Body of pancreas (tissue), 4 donors: ENCODE measurements around the gene NDP.

ENCODE experiments used
- POLR2A ChIP-seq, 3 donors: fragments of 450-650 bp; IDR thresholded peaks; one replicate each; pipeline ENCODE4 v1.6.1; 2016; ENCODE audit warnings: antibody characterized with exemption in 3 of 3, mild to moderate bottlenecking in 2 of 3
- TF ChIP-seq, protein P1 (sequence below), 7 experiments: fragments of 450-650 bp in 4 of 7; fragments of 200-600 bp in 3 of 7; sonication (generic) in 3 of 7; IDR thresholded peaks; one replicate each; pipeline ENCODE4 v1.5.1; 2016 to 2019; ENCODE audit warnings: antibody characterized with exemption in 7 of 7

GRCh38 chrX:43976205-43976604, 3.0 kb upstream of the NDP start:
- TF ChIP-seq, protein P1, sequence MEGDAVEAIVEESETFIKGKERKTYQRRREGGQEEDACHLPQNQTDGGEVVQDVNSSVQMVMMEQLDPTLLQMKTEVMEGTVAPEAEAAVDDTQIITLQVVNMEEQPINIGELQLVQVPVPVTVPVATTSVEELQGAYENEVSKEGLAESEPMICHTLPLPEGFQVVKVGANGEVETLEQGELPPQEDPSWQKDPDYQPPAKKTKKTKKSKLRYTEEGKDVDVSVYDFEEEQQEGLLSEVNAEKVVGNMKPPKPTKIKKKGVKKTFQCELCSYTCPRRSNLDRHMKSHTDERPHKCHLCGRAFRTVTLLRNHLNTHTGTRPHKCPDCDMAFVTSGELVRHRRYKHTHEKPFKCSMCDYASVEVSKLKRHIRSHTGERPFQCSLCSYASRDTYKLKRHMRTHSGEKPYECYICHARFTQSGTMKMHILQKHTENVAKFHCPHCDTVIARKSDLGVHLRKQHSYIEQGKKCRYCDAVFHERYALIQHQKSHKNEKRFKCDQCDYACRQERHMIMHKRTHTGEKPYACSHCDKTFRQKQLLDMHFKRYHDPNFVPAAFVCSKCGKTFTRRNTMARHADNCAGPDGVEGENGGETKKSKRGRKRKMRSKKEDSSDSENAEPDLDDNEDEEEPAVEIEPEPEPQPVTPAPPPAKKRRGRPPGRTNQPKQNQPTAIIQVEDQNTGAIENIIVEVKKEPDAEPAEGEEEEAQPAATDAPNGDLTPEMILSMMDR (IDR thresholded peaks at IDR 0.05) = no peak
- no peak for TF ChIP-seq POLR2A (IDR thresholded peaks at IDR 0.05)
